Naive B cell (primary cell): ENCODE measurements around the gene C9orf153. TPM values are rescaled to one million over a fixed set of nuclear protein-coding genes. Genes with fewer than 3 reads are reported as not detected.
"Not testable (repeated sequence)": the region's sequence is repeated elsewhere in the genome, so short reads cannot be mapped to it uniquely, and the experiment has no call there.

ENCODE experiments used
- ATAC-seq, 2 donors: fragments of 150-1000 bp; cut with Tn5 transposase; 2 replicates each; pipeline ENCODE4 v1.10.0; 2021; ENCODE audit warnings: low read depth in 2 of 2, mild to moderate bottlenecking in 2 of 2, moderate library complexity in 2 of 2
- DNase-seq: peaks from one replicate; pipeline ENCODE4 v3.0.0; 2022
- H3K27ac Mint-ChIP-seq, 6 donors: one replicate each; pipeline ENCODE4 v1.8.0; 2020 to 2022; ENCODE audit warnings: mild to moderate bottlenecking in 6 of 6, mixed read lengths in 6 of 6, moderate library complexity in 5 of 6, inconsistent platforms in 2 of 6
- H3K27me3 Mint-ChIP-seq, 3 donors: one replicate each; pipeline ENCODE4 v1.8.0; 2021 to 2022; ENCODE audit warnings: mixed read lengths in 3 of 3, mild to moderate bottlenecking in 1 of 3
- H3K36me3 Mint-ChIP-seq, 2 donors: one replicate each; pipeline ENCODE4 v1.8.0; 2020 to 2022; ENCODE audit warnings: mixed read lengths in 2 of 2, inconsistent platforms in 1 of 2, mild to moderate bottlenecking in 1 of 2
- H3K4me1 Mint-ChIP-seq, 3 donors: one replicate each; pipeline ENCODE4 v1.8.0; 2020 to 2022; ENCODE audit warnings: mixed read lengths in 3 of 3, inconsistent platforms in 1 of 3, mild to moderate bottlenecking in 1 of 3, moderate library complexity in 1 of 3
- H3K4me3 Mint-ChIP-seq, 8 donors: one replicate each; pipeline ENCODE4 v1.8.0; 2020 to 2022; ENCODE audit warnings: mild to moderate bottlenecking in 8 of 8, mixed read lengths in 8 of 8, moderate library complexity in 8 of 8, inconsistent platforms in 2 of 8
- H3K9me3 Mint-ChIP-seq, 7 donors: one replicate each; pipeline ENCODE4 v1.8.0; 2020 to 2022; ENCODE audit warnings: mixed read lengths in 7 of 7, mild to moderate bottlenecking in 5 of 7, inconsistent platforms in 2 of 7, moderate library complexity in 1 of 7
- polyA plus RNA-seq, 6 donors: library from polyadenylated mRNA; unstranded; fragments of 300-500 nt; fragmentation: Illumina TruSeq; gene quantifications; one replicate each; pipeline ENCODE4 v1.2.3, GENCODE V29; 2021; ENCODE audit warnings: low read depth in 6 of 6

Gene C9orf153
- polyA plus RNA-seq, 6 donors from 2014 or later = 0.18 TPM; not detected in 5

DNA sequence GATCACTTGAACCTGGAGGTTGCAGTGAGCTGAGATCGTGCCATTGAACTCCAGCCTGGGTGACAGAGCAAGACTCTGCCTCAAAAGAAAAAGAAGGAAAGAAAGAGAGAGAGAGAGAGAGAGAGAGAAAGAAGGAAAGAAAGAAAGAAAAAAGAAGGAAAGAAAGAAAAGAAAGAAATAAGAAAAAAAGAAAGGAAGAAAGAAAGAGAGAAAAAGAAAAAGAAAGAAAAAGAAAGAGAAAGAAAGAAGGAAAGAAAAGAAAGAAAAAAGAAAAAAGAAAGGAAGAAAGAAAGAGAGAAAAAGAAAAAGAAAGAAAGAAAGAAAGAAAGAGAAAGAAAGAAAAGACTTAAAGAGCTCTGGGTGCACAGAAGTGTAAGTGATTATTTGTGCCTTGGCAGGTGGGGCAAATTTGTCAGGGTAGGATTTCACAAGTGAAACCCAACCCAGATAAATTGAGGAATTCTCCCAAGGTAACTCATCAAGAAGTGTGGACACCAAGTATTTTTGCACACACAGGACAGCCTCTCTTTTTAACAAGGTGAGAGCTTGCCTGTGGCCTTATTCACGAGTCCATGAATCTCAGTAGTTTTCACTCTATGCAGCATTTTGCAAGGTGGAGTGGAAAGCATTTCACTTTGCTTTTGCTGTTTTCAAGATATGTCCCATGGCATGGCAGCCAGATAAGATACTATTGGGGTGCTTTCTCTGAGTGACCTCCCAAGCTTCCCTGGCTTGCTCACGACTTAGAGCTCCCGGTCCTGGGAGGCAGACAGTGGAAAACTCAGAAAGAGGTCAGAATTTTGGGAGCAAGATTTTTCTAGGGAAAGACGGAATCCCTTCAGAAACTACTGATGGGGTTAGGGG lies 57.8 kb downstream of the C9orf153 start:
- Mint-ChIP-seq H3K27ac (no peak overlapping the region), H3K27me3 (peaks cover 4 to 24% (median 13%) of the 10 kb centered on the region in 3 donors), H3K36me3 (no peaks in the 10 kb centered on the region), H3K4me1 (no peaks in the 10 kb centered on the region), H3K4me3 (no peak overlapping the region), H3K9me3 (no peaks in the 10 kb centered on the region)
- DNase-seq (no peak), ATAC-seq (no peak)

DNA sequence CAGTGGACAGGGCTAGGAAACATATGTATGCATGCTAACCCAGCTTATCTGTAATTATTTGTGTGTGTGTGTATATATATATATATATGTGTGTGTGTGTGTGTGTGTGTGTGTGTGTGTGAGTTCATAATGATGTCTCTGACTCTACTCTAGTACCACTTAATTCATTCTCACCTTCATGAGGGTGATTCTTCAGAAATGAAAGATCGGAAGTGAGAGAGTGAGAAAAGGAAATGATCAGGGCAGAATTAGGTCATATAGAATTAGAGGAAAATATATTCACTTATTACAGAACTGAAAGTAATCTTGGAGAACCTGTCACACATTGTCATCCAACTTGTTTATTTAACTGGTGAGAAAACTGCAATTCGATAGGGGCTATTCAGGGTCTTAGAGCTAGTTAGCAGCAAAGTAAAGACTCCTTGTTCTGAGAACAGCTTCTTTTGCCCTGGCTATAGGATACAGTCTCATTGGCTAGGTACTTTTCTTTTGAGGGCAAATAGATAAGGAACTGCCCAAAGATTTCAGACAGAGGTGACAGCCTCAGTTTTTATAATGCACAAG lies 58.8 kb downstream of the C9orf153 start:
- Mint-ChIP-seq H3K9me3 (peaks cover 0 to 4% (median 0%) of the 10 kb centered on the region in 7 donors), H3K36me3 (no peaks in the 10 kb centered on the region), H3K4me3 (no peak overlapping the region), H3K4me1 (no peaks in the 10 kb centered on the region), H3K27ac (no peak overlapping the region), H3K27me3 (peaks cover 4 to 28% (median 13%) of the 10 kb centered on the region in 3 donors)
- no peak for DNase-seq
- ATAC-seq = no peak

DNA sequence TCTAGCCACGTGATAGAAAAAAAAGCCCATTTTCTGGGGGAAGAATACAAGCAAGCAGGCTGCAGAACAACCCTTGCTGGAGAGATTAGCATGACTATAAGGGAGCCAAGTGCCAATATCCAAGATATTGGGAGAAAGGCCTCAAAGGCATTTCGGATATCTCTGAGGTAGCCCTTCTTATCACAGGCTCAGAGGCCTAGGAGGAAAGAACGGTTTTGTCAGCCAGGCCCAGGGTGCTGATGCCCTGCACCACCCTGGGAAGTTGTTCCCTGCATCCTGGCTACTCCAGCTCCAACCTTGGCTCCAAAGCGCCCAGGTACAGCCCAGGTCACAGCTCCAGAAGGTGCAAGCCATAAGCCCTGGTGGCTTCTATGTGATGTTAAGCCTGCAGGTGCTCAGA lies 66.4 kb downstream of the C9orf153 start:
- H3K9me3 Mint-ChIP-seq = peaks cover 9 to 50% (median 31%) of the 10 kb centered on the region in 7 donors
- ATAC-seq (no peak), DNase-seq (no peak)
- peaks cover 7 to 9% of the 10 kb centered on the region in 2 donors for H3K36me3 Mint-ChIP-seq
- no peaks in the 10 kb centered on the region for H3K4me1 Mint-ChIP-seq
- H3K27me3 Mint-ChIP-seq = peaks cover 0 to 24% (median 9%) of the 10 kb centered on the region in 3 donors
- no peak overlapping the region for H3K4me3 Mint-ChIP-seq
- H3K27ac Mint-ChIP-seq = no peak overlapping the region

DNA sequence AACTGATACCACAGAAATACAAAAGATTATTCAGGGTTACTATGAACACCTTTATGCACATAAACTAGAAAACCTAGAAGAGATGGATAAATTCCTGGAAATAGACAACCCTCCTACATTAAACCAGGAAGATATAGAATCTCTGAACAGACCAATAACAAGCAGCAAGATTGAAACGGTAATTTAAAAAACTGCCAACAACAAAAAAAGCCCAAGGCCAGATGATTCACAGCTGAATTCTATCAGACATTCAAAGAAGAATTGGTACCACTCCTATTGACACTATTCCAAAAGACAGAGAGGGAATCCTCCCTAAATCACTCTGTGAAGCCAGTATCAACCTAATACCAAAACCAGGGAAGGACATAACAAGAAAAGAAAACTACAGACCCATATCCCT lies 68.8 kb downstream of the C9orf153 start:
- H3K36me3 Mint-ChIP-seq = peaks cover 7 to 16% of the 10 kb centered on the region in 2 donors
- peaks cover 6 to 17% (median 13%) of the 10 kb centered on the region in 3 donors for H3K27me3 Mint-ChIP-seq
- not testable (repeated sequence) for H3K27ac Mint-ChIP-seq, H3K4me1 Mint-ChIP-seq, H3K4me3 Mint-ChIP-seq, ATAC-seq, DNase-seq
- peaks cover 13 to 61% (median 37%) of the 10 kb centered on the region in 7 donors for H3K9me3 Mint-ChIP-seq

DNA sequence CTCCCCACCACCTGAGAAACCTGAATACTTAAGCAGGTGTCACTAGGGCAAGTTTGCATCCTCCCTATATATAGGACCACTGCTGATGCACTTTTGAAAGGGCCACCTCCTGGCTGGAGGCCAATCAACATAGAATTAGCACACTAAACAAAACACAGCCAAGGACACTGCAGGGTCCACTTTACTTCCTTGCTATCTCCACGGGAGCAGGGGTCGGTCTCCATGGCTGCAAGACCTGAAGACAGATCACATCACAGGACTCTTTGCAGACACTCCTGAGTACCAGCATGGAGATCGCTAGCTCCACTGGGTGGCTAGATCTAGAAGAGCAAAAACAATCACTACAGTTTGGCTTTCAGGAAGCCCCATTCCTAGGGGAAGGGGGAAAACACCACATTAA lies 72.3 kb downstream of the C9orf153 start:
- Mint-ChIP-seq H3K27me3 (peaks cover 17 to 22% (median 18%) of the 10 kb centered on the region in 3 donors), H3K4me3 (no peak overlapping the region), H3K9me3 (peaks cover 4 to 33% (median 19%) of the 10 kb centered on the region in 7 donors), H3K36me3 (peaks cover 0 to 8% of the 10 kb centered on the region in 2 donors), H3K27ac (no peak overlapping the region), H3K4me1 (no peaks in the 10 kb centered on the region)
- ATAC-seq = no peak
- no peak for DNase-seq

DNA sequence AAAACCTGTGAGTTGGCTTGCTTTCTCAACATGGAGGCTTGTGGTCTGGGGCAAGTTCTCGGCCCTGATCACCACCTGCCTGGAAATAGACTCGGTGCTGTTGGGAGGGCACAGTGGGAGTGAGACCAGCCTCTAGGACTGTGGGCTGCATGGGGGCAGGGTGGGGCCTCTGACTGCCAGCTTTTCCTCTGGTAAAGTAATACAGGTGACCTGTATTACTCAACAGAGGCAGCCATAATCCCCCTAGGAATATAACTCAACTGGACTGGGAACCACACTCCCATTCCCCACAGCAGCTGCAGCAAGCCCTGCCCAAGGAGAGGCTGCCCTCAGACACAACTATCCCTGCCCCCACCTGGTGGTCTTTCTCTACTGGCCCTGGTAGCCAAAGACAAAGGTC lies 72.8 kb downstream of the C9orf153 start:
- no peaks in the 10 kb centered on the region for H3K4me1 Mint-ChIP-seq
- DNase-seq (no peak), ATAC-seq (no peak)
- H3K9me3 Mint-ChIP-seq = peaks cover 4 to 29% (median 16%) of the 10 kb centered on the region in 7 donors
- H3K36me3 Mint-ChIP-seq = peaks cover 0 to 8% of the 10 kb centered on the region in 2 donors
- H3K27me3 Mint-ChIP-seq = peaks cover 17 to 23% (median 18%) of the 10 kb centered on the region in 3 donors
- no peak overlapping the region for H3K4me3 Mint-ChIP-seq
- H3K27ac Mint-ChIP-seq = no peak overlapping the region

DNA sequence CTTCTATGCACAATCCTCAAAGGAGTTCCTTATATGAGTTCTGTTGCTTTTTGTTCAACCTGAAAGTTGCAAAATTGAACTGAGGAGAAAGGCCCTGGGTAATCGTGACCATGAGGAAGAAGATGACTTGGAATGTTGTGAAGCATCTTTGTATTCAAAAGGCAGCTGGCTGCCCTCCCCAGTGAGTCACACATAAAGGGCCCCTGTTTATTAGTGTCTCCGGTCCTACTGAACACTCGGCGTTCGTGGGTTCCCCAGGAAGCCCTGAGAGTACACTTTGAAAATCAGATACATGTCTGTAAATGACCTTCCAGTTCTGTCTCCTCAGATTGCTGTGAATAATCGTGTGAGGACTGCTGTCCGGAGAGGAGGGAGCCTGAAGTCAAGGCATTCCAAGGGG lies 73.6 kb downstream of the C9orf153 start:
- ATAC-seq (no peak), DNase-seq (no peak)
- H3K27me3 Mint-ChIP-seq = peaks cover 17 to 22% (median 18%) of the 10 kb centered on the region in 3 donors
- H3K9me3 Mint-ChIP-seq = peaks cover 2 to 21% (median 14%) of the 10 kb centered on the region in 7 donors
- peaks cover 0 to 8% of the 10 kb centered on the region in 2 donors for H3K36me3 Mint-ChIP-seq
- no peaks in the 10 kb centered on the region for H3K4me1 Mint-ChIP-seq
- H3K27ac Mint-ChIP-seq = no peak overlapping the region
- H3K4me3 Mint-ChIP-seq = no peak overlapping the region

DNA sequence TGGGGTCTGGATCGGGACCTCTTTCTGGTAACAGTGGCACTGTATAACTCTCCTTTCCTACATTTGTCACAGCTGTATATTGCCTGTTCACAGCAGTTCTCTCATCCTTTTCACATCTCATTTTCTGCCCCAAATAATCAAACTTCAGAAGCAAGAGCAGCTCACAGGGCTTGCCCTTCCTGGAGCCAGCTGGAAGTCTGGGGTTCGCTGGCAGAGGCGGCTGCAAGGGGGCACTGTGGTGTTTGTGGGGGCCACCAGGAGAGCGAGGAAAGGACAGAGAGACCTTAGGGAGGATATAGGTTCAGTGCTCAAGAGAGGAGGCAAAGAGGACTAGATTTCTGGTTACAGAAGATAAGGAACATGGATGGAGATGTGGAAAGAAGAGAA lies 75.3 kb downstream of the C9orf153 start:
- Mint-ChIP-seq H3K4me3 (no peak overlapping the region), H3K27ac (no peak overlapping the region), H3K36me3 (peaks cover 0 to 8% of the 10 kb centered on the region in 2 donors), H3K4me1 (no peaks in the 10 kb centered on the region), H3K27me3 (peaks cover 17 to 18% (median 18%) of the 10 kb centered on the region in 3 donors), H3K9me3 (peaks cover 0 to 17% (median 7%) of the 10 kb centered on the region in 7 donors)
- ATAC-seq (no peak), DNase-seq (no peak)

DNA sequence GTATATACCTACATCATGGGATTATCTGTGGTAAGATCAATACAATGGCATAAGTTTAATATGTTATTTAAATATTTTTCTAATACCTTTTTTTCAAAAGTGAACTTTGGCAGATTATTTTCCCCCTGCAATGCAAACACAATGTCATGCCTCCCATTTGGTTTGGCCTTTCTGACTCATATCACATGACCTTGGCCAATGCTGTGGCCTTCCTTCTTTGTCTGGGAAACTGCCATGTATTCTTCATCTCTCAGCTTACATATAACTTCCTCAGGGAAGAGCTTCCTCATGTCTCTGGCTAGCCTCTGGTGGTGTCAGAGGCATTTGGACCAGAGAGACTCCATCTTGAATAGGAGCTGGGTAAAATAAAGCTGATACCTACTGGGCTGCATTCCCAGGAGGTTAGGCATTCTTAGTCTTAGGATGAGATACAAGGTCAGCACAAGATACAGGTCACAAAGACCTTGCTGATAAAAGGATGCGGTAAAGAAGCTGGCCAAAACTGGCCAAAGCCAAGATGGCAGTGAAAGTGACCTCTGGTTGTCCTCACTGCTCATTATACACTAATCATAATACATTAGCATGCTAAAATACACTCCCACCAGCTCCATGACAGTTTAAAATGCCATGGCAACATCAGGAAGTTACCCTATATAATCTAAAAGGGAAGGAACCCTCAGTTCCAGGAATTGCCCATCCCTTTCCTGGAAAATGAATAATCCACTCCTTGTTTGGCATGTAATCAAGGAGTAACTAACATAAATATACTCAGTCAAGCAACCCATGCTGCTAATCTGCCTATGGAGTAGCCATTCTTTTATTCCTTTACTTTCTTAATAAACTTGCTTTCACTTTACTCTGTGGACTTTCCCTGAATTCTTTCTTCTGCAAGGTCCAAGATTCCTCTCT lies 76.0 kb downstream of the C9orf153 start:
- ATAC-seq (no peak), DNase-seq (no peak)
- Mint-ChIP-seq H3K9me3 (peaks cover 0 to 13% (median 7%) of the 10 kb centered on the region in 7 donors), H3K36me3 (peaks cover 0 to 8% of the 10 kb centered on the region in 2 donors), H3K4me3 (no peak overlapping the region), H3K4me1 (no peaks in the 10 kb centered on the region), H3K27me3 (peaks cover 17 to 18% (median 18%) of the 10 kb centered on the region in 3 donors), H3K27ac (no peak overlapping the region)

DNA sequence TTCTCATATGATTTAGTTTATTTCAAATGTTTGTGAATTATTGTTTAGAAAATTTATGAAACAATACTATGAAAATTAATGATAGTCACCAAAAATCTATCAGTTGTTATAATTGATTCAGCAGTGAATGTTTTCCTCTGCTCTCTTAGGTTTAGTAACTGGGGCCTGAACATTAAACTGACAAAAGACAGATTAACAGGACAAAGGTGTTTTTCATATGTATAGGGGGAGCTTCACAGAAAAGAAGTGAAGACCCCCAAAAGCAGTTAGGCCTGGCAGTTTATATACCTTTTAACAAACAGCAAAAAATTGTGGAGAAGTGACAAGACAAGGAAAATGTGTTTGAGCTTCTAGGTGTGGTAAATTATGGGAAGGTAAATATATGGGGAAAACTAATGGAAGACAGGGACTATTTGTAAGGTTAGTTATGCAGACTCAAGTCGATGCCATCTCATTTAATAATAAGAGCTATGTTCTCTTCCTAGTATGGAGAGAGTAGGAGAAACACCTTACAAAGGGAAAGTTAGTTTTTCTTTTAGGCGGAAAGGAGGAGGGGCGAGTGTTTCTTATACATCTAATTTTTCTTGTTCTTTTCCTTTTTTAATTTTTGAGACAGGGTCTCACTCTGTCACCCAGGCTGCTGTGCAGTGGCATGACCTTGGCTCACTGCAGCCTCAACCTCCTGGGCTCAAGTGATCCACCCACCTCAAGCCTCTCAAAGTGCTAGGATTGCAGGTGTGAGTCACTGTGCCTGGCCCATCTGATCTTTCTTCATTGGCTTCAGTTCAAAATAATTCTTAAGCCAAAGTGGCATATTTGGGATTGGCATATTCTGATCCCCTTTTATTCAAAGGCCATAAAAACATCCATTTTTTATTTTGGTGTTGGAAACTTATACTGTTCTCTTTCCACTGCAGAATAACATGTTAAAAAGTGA lies 77.8 kb downstream of the C9orf153 start:
- Mint-ChIP-seq H3K4me1 (no peaks in the 10 kb centered on the region), H3K27me3 (peaks cover 17 to 19% (median 18%) of the 10 kb centered on the region in 3 donors), H3K4me3 (no peak overlapping the region), H3K36me3 (peaks cover 0 to 8% of the 10 kb centered on the region in 2 donors), H3K27ac (no peak overlapping the region), H3K9me3 (peaks cover 0 to 6% (median 4%) of the 10 kb centered on the region in 7 donors)
- DNase-seq (no peak), ATAC-seq (no peak)

DNA sequence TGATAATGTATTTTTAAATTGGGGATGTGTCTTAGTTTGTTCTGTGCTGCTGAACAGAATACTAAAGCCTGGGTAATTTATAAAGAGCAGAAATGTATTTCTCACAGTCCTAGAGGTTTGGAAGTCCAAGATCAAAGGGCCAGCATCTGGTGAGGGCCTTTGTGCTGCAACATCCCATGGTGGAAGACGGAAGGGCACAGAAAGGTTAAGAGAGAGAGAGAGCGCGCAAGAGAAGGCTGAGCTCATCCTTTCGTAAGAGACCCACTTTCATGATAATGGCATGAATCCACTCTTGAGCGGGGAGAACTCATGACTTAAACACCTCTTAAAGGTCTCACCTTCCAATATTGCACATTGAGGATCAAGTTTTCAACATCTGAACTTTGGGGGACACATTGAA lies 81.0 kb downstream of the C9orf153 start:
- DNase-seq = no peak
- Mint-ChIP-seq H3K9me3 (peaks cover 0 to 3% (median 0%) of the 10 kb centered on the region in 7 donors), H3K36me3 (no peaks in the 10 kb centered on the region), H3K4me3 (no peak overlapping the region), H3K27me3 (peaks cover 4 to 29% (median 16%) of the 10 kb centered on the region in 3 donors), H3K4me1 (no peaks in the 10 kb centered on the region), H3K27ac (no peak overlapping the region)
- ATAC-seq = no peak

DNA sequence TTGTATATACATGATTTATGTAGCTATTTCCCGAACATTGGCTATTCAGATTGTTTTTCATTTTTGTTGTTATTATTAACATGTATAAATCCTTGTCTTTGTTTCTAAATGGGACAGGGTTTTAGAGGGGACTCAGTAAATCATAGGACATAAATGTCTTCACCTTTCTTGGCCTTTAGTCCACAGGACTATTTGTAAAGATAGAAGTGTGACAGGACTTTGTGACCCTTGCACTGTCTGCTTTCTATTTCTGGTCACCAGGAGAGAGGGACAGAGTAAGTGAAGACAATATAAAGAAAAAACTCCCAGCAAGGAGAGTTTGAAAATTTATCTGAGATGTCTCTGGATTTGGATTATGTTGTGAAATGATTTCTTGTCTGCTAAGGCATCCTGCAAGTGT lies 81.5 kb downstream of the C9orf153 start:
- DNase-seq (no peak), ATAC-seq (no peak)
- Mint-ChIP-seq H3K9me3 (peaks cover 0 to 3% (median 0%) of the 10 kb centered on the region in 7 donors), H3K27me3 (peaks cover 4 to 29% (median 18%) of the 10 kb centered on the region in 3 donors), H3K4me1 (no peaks in the 10 kb centered on the region), H3K4me3 (no peak overlapping the region), H3K27ac (no peak overlapping the region), H3K36me3 (no peaks in the 10 kb centered on the region)
